IPS-18a (cell line): ENCODE data around the gene SKAP1.
A peak's percentile ranks its signal among the peaks of the same experiment; 100 is the strongest.

ENCODE experiments used
- H3K27ac ChIP-seq: one replicate; pipeline ENCODE4 v1.5.1; 2013; ENCODE audit warnings: low read length
- H3K27me3 ChIP-seq: one replicate; pipeline ENCODE4 v1.6.1; 2013; ENCODE audit warnings: mild to moderate bottlenecking, low read length; ENCODE audit not compliant: control insufficient read depth, insufficient read depth
- H3K36me3 ChIP-seq: one replicate; pipeline ENCODE4 v1.6.1; 2013; ENCODE audit warnings: low read depth, low read length; ENCODE audit not compliant: control insufficient read depth
- H3K4me1 ChIP-seq: one replicate; pipeline ENCODE4 v1.6.1; 2013; ENCODE audit warnings: low read depth, low read length; ENCODE audit not compliant: control insufficient read depth
- H3K4me3 ChIP-seq: one replicate; pipeline ENCODE4 v1.5.1; 2013; ENCODE audit warnings: low read length
- H3K9ac ChIP-seq: one replicate; pipeline ENCODE4 v1.6.1; 2013; ENCODE audit warnings: mild to moderate bottlenecking, low read length, moderate library complexity
- H3K9me3 ChIP-seq: one replicate; pipeline ENCODE4 v1.6.1; 2013; ENCODE audit warnings: low read depth, low read length; ENCODE audit not compliant: control insufficient read depth

The SKAP1 gene

GRCh38 chr17:48173191-48173984 is 256.6 kb downstream of the SKAP1 start:
- H3K27ac ChIP-seq = no peak overlapping the region
- H3K9ac ChIP-seq = no peak overlapping the region
- peaks cover 2% of the 10 kb centered on the region for H3K4me1 ChIP-seq
- peaks cover 13% of the 10 kb centered on the region for H3K27me3 ChIP-seq
- H3K9me3 ChIP-seq = no peaks in the 10 kb centered on the region
- no peaks in the 10 kb centered on the region for H3K36me3 ChIP-seq
- H3K4me3 ChIP-seq = no peak overlapping the region

- no peak overlapping the region for H3K9ac ChIP-seq
- no peaks in the 10 kb centered on the region for H3K9me3 ChIP-seq
- H3K27ac ChIP-seq = no peak overlapping the region
- peaks cover 24% of the 10 kb centered on the region for H3K27me3 ChIP-seq
- H3K36me3 ChIP-seq = no peaks in the 10 kb centered on the region
- no peak overlapping the region for H3K4me3 ChIP-seq
- no peaks in the 10 kb centered on the region for H3K4me1 ChIP-seq
These were observed 260.1 kb downstream of the SKAP1 start for GRCh38 chr17:48169926-48170325.

GRCh38 chr17:48163809-48164208 is 266.2 kb downstream of the SKAP1 start:
- Histone ChIP-seq H3K9ac (no peak overlapping the region), H3K4me1 (peaks cover 33% of the 10 kb centered on the region), H3K27ac (no peak overlapping the region), H3K27me3 (peaks cover 57% of the 10 kb centered on the region), H3K9me3 (no peaks in the 10 kb centered on the region), H3K4me3 (no peak overlapping the region), H3K36me3 (no peaks in the 10 kb centered on the region)

DNA sequence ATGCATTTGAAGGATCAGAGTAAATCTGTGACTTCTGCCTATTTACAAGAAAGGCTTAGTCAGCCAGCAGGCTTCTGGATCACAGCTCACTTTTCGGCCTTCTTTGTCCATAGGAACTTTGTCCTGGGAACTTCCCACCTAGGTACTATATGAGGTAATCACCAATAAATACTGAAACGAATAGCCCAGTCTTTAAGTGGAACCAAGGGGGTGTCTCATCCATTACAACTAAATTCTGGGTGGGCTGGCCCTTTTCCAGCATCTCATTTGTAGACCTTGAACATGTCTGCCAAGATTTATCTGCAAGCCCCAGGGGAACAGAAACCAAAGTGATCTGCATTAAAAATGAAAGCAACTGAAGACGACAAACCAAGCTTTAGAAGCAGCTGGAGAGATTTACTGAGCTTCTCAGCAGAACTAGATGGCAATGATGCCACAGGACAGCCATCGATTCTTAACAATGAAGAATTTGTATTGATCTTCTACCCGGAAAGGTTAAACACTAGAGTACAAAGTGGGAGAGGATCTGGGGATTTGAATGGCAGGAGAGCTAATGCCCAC is 267.0 kb downstream of the SKAP1 start:
- Histone ChIP-seq H3K9me3 (no peaks in the 10 kb centered on the region), H3K4me1 (peaks cover 33% of the 10 kb centered on the region), H3K9ac (no peak overlapping the region), H3K27me3 (peaks cover 61% of the 10 kb centered on the region), H3K27ac (no peak overlapping the region), H3K36me3 (no peaks in the 10 kb centered on the region), H3K4me3 (no peak overlapping the region)

- peaks cover 61% of the 10 kb centered on the region for H3K27me3 ChIP-seq
- no peak overlapping the region for H3K4me3 ChIP-seq
- no peak overlapping the region for H3K9ac ChIP-seq
- H3K36me3 ChIP-seq = no peaks in the 10 kb centered on the region
- H3K4me1 ChIP-seq = peaks cover 33% of the 10 kb centered on the region
- no peaks in the 10 kb centered on the region for H3K9me3 ChIP-seq
- no peak overlapping the region for H3K27ac ChIP-seq
These were observed 267.6 kb downstream of the SKAP1 start for GRCh38 chr17:48162306-48162934.

- H3K27me3 ChIP-seq = peaks cover 66% of the 10 kb centered on the region
- peak overlapping the region; percentile 33 for H3K4me3 ChIP-seq
- no peaks in the 10 kb centered on the region for H3K9me3 ChIP-seq
- no peak overlapping the region for H3K9ac ChIP-seq
- peaks cover 38% of the 10 kb centered on the region for H3K4me1 ChIP-seq
- H3K27ac ChIP-seq = no peak overlapping the region
- no peaks in the 10 kb centered on the region for H3K36me3 ChIP-seq
These were observed 268.7 kb downstream of the SKAP1 start for GRCh38 chr17:48161127-48161905.

DNA sequence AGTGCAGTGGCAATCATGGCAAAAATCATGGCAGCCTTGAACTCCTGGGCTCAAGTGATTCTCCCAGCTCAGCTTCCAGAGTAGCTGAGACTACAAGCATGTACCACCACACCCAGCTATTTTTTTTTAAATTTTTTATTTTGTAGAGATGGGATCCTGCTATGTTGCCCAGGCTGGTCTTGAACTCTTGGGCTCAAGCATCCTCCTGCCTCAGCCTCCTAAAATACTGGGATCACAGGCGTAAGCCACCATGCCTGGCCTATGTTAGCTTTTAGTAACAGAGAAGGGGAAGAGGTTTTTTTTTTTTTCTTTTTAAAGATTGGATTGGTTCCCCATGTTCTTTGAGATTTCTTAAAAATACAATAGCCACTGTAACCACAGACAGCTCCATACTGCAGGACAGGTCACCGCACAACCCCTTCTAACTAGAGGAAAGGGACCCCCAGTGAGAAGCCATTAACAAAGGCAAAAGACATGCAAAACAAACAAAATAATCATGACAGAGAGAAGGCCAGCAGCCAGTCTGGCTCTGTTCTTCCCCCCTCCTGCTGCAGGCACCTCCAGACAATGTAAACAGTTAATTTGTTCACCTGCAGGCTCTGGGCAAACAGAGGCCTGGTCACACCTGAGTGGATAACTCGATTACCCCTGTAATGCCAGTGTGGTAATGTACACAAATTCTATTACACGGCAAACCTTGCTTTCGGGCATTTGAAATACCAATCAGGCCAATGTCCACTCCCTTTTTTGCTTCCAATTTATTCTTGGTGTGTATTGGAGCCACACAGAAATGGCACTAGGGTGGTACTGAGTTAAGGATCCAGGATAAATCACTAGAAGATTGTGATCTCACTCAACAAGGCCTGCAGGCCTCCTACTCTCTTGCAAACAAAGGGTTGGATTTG is 269.6 kb downstream of the SKAP1 start:
- Histone ChIP-seq H3K4me1 (peaks cover 43% of the 10 kb centered on the region), H3K9ac (no peak overlapping the region), H3K9me3 (no peaks in the 10 kb centered on the region), H3K27ac (no peak overlapping the region), H3K36me3 (no peaks in the 10 kb centered on the region), H3K27me3 (peaks cover 68% of the 10 kb centered on the region), H3K4me3 (peak overlapping the region; percentile 33)

DNA sequence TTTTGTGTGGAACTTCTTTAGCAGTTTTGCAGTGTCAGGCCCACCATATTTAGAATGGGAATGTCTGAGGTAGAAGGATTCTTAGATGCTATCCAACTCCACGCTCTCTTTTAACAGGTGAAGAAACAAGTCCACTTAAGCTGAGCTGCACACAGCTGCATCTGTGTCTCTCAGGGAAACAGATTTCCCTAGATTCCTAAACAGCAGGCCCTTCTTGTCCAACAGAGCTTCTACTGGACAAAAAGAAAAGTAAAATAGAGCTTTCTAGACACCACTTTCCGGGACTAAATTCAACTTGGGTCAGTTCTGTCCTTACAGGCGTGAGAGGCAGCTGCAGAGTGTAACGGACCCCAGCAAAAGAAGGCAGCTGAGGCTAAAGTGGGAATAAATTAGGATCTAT is 270.8 kb downstream of the SKAP1 start:
- peaks cover 43% of the 10 kb centered on the region for H3K4me1 ChIP-seq
- no peaks in the 10 kb centered on the region for H3K36me3 ChIP-seq
- H3K9me3 ChIP-seq = no peaks in the 10 kb centered on the region
- H3K27ac ChIP-seq = no peak overlapping the region
- H3K4me3 ChIP-seq = no peak overlapping the region
- H3K27me3 ChIP-seq = peaks cover 60% of the 10 kb centered on the region
- no peak overlapping the region for H3K9ac ChIP-seq

DNA sequence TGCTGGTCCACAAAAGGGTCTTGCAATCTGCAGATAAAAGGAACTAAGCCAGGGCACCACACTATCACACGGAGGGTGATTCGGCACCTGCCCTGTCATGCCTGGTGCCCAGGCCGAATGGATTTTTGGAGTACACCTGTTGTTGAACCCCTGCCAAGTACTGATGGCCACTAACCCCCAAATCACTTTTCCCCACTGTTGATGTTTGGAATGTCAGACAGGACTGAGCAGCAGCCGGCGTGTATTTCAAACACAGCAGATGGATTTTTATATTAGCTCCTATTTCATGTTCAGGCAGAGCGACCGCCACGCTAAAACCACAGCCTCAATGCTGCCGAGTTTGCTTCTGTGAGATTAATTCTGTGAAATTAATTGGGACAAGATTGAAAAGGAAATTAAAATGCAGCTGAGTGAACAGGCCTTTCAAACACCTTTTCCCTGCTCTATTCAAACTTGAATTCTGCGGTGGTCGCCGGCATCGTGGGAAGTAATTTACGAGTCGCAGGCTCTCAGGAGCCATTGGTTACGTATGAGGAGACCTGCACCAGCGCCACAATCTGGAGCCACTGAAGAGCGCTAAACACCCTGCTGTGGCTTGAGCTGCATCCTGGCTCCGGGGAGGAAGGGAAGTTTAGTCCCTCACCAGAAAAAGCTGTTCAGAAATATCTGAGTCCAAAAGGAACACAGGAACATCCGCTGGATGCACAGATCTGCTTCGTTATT is 274.0 kb downstream of the SKAP1 start:
- no peak overlapping the region for H3K4me3 ChIP-seq
- H3K27me3 ChIP-seq = peaks cover 36% of the 10 kb centered on the region
- H3K9me3 ChIP-seq = no peaks in the 10 kb centered on the region
- H3K4me1 ChIP-seq = peaks cover 31% of the 10 kb centered on the region
- no peak overlapping the region for H3K9ac ChIP-seq
- no peak overlapping the region for H3K27ac ChIP-seq
- no peaks in the 10 kb centered on the region for H3K36me3 ChIP-seq

GRCh38 chr17:48153691-48154358 is 276.2 kb downstream of the SKAP1 start:
- no peak overlapping the region for H3K4me3 ChIP-seq
- no peak overlapping the region for H3K9ac ChIP-seq
- H3K36me3 ChIP-seq = no peaks in the 10 kb centered on the region
- H3K27me3 ChIP-seq = peaks cover 33% of the 10 kb centered on the region
- H3K9me3 ChIP-seq = no peaks in the 10 kb centered on the region
- H3K4me1 ChIP-seq = peaks cover 32% of the 10 kb centered on the region
- no peak overlapping the region for H3K27ac ChIP-seq
